Measurements from ENCODE around the gene SEZ6.

DNA sequence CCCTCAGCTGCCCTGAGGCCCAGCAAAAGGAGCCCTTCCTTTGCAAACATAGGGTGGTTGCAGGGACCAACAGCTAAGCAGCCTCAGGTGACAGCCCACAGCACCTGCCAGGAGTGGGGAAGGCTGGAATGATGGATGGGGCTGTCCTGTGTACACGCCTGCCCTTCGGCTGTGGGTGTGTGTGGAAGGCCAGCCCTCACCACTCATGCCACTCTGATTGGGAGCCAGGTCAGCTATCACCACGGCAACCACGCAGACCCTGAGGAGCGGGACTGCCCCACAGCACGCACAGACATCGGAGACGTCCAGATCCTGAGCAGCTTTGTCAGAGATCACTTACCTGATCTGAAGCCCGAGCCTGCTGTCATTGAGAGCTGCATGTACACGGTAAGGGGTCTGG, 49.0 kb upstream of the SEZ6 start:
- TF ChIP-seq, protein P1, sequence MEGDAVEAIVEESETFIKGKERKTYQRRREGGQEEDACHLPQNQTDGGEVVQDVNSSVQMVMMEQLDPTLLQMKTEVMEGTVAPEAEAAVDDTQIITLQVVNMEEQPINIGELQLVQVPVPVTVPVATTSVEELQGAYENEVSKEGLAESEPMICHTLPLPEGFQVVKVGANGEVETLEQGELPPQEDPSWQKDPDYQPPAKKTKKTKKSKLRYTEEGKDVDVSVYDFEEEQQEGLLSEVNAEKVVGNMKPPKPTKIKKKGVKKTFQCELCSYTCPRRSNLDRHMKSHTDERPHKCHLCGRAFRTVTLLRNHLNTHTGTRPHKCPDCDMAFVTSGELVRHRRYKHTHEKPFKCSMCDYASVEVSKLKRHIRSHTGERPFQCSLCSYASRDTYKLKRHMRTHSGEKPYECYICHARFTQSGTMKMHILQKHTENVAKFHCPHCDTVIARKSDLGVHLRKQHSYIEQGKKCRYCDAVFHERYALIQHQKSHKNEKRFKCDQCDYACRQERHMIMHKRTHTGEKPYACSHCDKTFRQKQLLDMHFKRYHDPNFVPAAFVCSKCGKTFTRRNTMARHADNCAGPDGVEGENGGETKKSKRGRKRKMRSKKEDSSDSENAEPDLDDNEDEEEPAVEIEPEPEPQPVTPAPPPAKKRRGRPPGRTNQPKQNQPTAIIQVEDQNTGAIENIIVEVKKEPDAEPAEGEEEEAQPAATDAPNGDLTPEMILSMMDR (conservative IDR thresholded peaks at IDR 0.05): no peak
- no peak for TF ChIP-seq EZH2 (IDR thresholded peaks at IDR 0.05; ENCODE audit: low read depth)

Measured in PC-9 (cell line).